Measurements from ENCODE around the gene SAMD4A.

Gene SAMD4A

GRCh38 chr14:54550514-54550913, 16.4 kb upstream of the SAMD4A start:
- H3K4me3 ChIP-seq (replicated peaks in 1 of 2; ENCODE audit: low read depth in 2 of 2, low read length in 2 of 2) = no peak overlapping the region
- TF ChIP-seq, protein P1, sequence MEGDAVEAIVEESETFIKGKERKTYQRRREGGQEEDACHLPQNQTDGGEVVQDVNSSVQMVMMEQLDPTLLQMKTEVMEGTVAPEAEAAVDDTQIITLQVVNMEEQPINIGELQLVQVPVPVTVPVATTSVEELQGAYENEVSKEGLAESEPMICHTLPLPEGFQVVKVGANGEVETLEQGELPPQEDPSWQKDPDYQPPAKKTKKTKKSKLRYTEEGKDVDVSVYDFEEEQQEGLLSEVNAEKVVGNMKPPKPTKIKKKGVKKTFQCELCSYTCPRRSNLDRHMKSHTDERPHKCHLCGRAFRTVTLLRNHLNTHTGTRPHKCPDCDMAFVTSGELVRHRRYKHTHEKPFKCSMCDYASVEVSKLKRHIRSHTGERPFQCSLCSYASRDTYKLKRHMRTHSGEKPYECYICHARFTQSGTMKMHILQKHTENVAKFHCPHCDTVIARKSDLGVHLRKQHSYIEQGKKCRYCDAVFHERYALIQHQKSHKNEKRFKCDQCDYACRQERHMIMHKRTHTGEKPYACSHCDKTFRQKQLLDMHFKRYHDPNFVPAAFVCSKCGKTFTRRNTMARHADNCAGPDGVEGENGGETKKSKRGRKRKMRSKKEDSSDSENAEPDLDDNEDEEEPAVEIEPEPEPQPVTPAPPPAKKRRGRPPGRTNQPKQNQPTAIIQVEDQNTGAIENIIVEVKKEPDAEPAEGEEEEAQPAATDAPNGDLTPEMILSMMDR (IDR thresholded peaks at IDR 0.05; ENCODE audit: low read depth, low read length) = no peak
- DNase-seq (ENCODE audit: low read depth in 2 of 2) = no peak

GRCh38 chr14:54554401-54554800, 12.5 kb upstream of the SAMD4A start:
- no peak overlapping the region for H3K4me3 ChIP-seq (replicated peaks in 1 of 2; ENCODE audit: low read depth in 2 of 2, low read length in 2 of 2)
- TF ChIP-seq, protein P1 (IDR thresholded peaks at IDR 0.05; ENCODE audit: low read depth, low read length) = no peak
- no peak for DNase-seq (ENCODE audit: low read depth in 2 of 2)

DNA sequence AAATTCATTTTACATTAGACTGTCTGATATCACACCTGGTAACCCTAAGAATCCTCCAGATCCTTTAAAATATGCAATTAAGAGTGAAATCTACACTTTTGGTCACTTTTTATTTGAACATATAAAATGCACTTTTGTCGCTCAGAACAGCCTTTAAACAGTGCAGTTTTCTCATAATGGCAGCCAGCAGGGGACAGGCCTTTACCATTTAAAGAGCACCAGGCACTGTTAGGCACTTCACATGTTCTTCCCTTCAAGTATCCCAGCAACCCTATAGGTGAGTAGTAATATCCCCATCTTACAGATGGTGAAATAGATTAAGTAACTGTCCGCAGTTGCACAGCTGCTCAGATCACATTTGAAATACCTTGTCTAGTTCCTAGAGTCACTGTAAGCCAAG, 11.3 kb upstream of the SAMD4A start:
- DNase-seq (ENCODE audit: low read depth in 2 of 2) = no peak
- TF ChIP-seq, protein P1 (IDR thresholded peaks at IDR 0.05; ENCODE audit: low read depth, low read length) = peak; percentile 30
- H3K4me3 ChIP-seq (replicated peaks in 1 of 2; ENCODE audit: low read depth in 2 of 2, low read length in 2 of 2) = no peak overlapping the region

GRCh38 chr14:54556535-54556934, 10.4 kb upstream of the SAMD4A start:
- H3K4me3 ChIP-seq (replicated peaks in 1 of 2; ENCODE audit: low read depth in 2 of 2, low read length in 2 of 2) = no peak overlapping the region
- DNase-seq (ENCODE audit: low read depth in 2 of 2) = no peak
- TF ChIP-seq, protein P1 (IDR thresholded peaks at IDR 0.05; ENCODE audit: low read depth, low read length) = no peak

DNA sequence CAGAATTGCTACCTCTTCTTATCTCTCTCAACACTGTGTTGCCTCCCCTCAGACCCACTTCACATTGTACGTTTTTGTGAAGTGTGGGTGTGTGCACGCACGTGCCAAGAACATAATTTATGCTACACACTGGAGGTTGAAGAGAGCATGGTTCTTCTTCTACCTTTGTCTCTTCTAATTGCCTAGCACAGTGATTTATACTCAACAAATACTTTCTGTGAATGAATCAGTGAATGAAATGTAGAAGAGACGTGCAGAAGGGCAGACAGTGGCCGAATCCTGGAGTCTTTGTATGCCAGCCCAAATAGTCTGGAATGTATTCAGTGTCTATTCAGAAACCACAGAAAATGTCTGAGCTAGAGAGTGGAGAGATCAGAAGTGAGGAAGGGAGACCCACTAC, 4.6 kb upstream of the SAMD4A start:
- H3K4me3 ChIP-seq (replicated peaks in 1 of 2; ENCODE audit: low read depth in 2 of 2, low read length in 2 of 2) = no peak overlapping the region
- TF ChIP-seq, protein P1 (IDR thresholded peaks at IDR 0.05; ENCODE audit: low read depth, low read length) = no peak
- DNase-seq (ENCODE audit: low read depth in 2 of 2) = peak in 1 of 2 donors; percentile 36

- peak overlapping the region in 1 of 2 donors; percentile 75 for H3K4me3 ChIP-seq (replicated peaks in 1 of 2; ENCODE audit: low read depth in 2 of 2, low read length in 2 of 2)
- peak; percentile 65 to 72 for DNase-seq (ENCODE audit: low read depth in 2 of 2)
- TF ChIP-seq, protein P1 (IDR thresholded peaks at IDR 0.05; ENCODE audit: low read depth, low read length) = peak; percentile 64
Observed at GRCh38 chr14:54564071-54564867, 2.7 kb upstream of the SAMD4A start.
